HG03025 (cell line): ENCODE results near the gene GRK4.
"Not testable (repeated sequence)": the region's sequence is repeated elsewhere in the genome, so short reads cannot be mapped to it uniquely, and the experiment has no call there.

Source experiments
- ATAC-seq: cut with Tn5 transposase; IDR thresholded peaks from one replicate; pipeline ENCODE4 v1.9.1; 2021; ENCODE audit warnings: mild to moderate bottlenecking, moderate library complexity; ENCODE audit not compliant: unreplicated experiment, low FRiP score

GRK4 gene

DNA sequence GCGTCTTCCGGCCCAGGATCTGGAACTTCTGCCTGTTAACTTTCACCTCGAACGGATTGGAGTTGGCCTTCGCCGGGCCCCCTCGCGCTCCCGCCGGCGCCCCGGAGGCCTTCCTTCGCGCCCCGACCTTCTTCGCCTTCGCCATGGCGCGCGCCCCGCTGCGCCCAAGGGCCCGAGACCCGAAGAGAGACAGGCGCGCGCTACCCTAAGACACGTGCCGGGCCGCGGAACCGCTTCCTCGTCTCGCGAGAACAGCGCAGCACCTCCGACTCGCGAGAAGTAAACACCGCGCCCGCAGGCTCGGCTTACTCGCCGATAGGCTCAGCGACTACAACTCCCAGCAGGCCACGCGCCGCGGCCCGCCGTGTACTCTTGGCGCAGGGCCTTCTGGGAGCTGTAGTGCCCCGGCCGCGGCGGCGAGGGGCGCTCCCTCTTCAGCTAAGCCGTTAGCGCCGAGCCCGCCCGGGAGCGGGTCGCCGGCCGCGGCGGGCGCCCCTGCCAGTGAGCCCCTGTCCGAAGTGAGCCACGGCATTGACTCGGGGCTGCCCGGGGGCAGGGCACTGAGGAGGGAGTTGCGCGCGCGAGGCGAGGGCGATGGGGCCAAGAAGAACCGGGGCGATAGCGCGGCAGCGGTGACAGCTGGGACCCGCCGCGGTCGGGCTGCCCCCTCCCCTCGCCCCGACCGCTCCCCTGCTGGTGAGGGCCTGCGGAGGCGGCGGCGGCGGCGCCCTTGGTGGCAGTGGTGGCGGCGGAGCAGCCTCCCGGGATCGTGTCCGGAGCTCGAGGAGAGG is at the start of gene GRK4, which contains the start of gene NOP14:
Gene GRK4 (plus strand): TSS at position 397 of the 791 bp plus-strand sequence. CDS start 500 bp downstream, outside the sequence.
Gene NOP14 (minus strand): TSS at position 232 of the 791 bp plus-strand sequence. CDS start 87 bp downstream, at position 145.
- peak; percentile 81 for ATAC-seq

DNA sequence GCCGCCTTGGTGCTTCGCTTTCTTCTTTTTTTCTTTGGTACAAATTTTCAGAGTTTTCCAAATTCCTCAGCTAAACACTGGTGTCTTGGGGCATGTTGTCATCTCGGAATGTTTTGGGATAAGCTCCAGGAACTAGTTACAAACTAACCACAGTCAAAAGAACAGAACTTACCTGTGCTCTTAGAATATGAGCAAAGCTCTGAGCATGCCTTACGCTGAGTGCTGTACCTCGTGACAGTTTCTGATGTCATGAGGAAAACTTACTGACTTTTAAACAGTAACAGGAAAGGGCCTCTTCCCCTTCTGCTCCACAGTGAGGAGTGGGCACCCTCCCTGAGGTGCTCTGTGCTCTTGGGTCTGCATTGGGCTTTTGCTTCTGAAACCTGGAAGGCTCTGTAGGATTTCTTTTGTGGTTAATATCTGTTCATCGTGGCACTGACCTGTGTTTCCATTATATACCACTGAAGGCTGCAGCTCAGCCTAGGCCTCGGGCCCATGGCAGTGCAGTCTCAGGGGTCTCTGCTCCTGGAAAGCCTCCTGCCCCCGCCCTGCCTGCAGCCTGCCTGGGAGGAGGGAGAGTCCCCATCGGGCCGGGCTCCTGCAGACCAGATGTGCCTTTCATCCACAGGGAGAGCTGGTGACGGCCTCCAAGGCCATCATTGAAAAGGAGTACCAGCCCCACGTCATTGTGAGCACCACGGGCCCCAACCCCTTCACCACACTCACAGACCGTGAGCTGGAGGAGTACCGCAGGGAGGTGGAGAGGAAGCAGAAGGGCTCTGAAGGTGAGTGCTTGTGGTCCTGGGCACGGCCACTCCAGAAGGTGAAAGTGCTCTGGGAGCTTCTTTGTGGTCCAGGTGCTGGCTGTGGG is 48.9 kb upstream of the GRK4 start:
- ATAC-seq: no peak

DNA sequence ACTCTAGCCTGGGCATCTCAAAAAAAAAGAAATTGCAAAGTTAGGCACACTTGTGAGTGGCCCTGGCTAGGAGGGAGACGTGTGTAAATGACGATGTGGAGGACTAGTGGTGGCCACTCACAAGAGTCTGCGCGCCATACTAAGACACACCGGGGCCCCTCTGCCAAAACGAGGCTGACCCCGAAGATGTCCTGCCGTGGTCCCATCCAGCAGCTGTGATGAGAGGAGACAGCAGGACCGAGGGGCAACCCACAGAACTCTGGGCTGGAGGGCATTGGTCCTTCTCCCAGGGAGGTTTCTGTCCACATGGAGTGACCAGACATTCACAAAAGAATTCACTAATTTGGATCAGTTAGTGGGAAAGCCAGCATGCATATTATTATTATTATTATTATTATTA is 47.6 kb upstream of the GRK4 start:
- ATAC-seq: no peak

DNA sequence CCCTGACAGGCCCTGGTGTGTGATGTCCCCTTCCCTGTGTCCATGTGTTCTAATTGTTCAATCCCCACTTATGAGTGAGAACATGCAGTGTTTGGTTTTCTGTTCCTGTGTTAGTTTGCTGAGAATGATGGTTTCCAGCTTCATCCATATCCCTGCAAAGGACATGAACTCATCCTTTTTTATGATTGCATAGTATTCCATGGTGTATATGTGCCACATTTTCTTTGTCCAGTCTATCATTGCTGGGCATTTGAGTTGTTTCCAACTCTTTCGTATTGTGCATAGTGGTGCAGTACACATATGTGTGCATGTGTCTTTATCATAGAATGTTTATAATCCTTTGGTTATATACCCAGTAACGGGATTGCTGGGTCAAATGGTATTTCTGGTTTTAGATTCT is 46.7 kb upstream of the GRK4 start:
- ATAC-seq: not testable (repeated sequence)

DNA sequence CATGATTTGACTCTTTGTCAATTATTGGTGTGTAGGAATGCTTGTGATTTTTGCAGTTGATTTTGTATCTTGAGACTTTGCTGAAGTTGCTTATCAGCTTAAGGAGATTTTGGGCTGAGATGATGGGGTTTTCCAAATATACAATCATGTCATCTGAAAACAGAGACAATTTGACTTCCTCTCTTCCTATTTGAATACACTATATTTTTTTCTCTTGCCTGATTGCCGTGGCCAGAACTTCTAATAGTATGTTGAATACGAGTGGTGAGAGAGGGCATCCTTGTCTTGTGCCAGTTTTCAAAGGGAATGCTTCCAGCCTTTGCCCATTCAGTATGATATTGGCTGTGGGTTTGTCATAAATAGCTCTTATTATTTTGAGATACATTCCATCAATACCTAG is 45.1 kb upstream of the GRK4 start:
- not testable (repeated sequence) for ATAC-seq

DNA sequence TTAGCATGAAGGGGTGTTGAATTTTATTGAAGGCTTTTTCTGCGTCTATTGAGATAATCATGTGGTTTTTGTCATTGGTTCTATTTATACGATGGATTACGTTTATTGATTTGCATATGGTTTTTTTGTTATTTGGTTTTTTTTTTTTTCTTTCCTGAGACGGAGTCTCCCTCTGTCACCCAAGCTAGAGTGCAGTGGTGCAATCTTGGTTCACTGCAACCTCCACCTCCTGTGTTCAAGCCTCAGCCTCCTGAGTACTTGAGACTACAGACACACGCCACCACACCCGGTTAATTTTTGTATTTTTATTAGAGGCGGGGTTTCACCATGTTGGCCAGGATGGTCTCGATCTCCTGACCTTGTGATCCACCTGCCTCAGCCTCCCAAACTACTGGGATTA is 44.7 kb upstream of the GRK4 start:
- ATAC-seq: not testable (repeated sequence)

DNA sequence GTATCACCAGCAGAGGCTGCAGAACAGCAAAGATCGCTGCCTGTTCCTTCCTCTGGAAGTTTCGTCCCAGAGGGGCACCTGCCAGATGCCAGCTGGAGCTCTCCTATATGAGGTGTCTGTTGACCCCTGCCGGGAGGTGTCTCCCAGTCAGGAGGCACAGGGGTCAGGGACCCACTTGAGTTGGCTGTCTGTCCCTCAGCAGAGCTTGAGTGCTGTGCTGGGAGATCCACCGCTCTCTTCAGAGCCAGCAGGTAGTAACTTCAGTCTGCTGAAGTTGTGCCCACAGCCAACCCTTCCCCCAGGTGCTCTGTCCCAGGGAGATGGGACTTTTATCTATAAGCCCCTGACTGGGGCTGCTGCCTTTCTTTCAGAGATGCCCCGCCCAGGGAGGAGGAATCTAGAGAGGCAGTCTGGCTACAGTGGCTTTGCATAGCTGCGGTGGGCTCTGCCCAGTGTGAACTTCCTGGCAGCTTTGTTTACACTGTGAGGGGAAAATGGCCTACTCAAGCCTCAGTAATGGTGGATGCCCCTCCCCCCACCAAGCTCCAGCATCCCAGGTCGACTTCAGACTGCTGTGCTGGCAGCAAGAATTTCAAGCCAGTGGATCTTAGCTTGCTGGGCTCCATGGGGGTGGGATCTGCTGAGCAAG is 40.8 kb upstream of the GRK4 start:
- ATAC-seq: not testable (repeated sequence)

DNA sequence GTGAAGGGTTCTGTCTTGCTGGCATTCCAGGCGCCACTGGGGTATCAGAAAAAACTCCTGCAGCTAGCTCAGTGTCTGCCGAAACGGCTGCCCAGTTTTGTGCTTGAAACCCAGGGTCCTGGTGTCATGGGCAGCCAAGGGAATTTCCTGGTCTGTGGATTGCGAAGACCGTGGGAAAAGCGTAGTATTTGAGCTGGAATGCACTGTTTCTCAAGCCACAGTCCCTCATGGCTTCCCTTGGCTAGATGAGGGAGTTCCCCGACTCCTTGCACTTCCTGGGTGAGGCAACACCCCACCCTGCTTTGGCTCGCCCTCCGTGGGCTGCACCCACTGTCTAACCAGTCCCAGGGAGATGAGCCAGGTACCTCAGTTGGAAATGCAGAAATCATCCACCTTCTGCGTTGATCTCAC is 40.2 kb upstream of the GRK4 start:
- ATAC-seq: no peak

DNA sequence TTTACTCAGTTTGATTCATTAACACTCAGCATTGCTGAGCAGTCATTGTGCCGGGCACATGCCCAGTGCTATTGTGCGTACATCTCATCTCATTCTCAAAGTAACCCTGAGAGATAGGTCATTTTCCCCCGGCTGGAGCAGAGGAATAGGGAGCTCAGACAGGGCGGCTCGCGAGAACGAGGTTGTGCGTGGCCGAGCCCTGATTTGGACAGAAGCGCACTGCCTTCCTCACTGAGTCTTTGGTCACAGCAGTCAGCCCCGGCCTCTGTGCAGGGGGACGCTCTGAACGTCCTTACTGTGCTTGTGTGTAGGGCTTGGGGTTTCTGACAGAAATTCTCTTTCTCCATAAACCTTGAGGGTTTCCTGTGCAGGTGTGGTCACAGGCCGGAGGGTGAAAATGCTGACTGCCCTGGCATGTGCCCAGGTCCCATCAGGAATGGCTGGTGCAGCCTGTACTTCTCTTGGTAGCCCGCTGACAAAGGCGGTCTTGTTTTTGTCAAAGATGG is 39.6 kb upstream of the GRK4 start:
- ATAC-seq: no peak

DNA sequence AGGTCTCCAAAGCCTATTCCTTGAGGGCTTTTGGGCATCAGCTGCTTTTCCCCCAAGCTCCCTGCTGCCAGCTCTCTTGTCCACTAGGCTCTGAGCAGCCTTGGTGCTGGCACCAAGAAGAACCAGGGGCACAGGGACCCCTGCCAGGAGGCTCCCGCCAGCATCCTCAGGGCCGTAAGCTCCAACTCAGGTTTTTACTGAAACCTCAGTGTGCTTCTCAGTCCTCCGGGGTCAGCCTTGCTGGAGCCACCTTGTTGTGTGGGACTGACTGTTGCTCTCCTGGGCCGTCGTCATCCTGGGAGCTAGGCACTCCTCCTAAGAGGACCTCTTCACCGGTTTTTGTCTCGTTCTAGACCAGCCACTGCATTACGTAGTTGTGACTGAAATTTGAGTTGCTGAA is 39.1 kb upstream of the GRK4 start:
- no peak for ATAC-seq

DNA sequence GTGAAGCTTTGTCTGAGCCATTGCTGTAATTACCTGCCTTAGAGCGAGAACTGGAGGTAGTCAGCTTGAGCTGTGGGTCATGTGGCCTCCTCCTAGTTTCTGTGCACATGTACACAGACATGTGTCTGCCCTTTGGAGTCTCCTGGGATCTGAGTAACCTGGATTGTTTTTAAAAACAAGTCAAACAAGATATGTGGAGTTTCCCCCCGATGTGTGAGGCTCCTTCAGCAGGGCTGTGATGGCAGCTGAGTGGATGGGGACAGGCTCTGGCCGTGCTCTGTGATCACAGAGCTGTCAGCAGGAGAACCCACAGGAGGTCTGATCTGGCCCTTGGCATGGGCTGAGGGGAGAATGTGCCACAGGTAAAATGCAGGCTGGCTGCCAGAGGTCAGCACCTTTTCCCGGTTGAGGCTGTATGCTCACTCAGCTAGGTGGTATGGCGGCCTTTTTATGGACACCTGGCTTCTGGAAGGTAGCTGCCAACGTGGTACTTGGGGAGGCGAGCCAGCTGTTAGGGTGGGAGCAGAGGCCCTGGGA is 38.5 kb upstream of the GRK4 start:
- ATAC-seq: no peak

DNA sequence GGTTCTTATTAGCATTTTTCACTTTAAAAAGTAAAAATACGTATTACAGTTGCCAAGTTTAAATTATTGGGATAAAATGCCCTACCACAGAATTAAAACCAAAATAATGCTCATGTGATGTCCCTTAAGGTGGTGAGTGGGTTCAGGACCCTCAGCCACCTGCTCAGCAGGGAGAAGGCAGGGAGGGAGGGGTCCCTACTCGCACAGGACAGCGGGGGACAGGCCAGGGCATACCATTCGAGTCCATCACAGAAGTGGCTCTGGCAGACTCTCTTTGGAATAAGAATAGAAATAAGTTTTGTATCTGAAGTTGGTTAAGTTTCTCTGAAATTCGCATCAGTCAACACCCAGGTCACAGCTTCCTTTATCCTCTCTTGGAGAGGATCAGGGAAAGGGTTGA is 37.9 kb upstream of the GRK4 start:
- no peak for ATAC-seq

DNA sequence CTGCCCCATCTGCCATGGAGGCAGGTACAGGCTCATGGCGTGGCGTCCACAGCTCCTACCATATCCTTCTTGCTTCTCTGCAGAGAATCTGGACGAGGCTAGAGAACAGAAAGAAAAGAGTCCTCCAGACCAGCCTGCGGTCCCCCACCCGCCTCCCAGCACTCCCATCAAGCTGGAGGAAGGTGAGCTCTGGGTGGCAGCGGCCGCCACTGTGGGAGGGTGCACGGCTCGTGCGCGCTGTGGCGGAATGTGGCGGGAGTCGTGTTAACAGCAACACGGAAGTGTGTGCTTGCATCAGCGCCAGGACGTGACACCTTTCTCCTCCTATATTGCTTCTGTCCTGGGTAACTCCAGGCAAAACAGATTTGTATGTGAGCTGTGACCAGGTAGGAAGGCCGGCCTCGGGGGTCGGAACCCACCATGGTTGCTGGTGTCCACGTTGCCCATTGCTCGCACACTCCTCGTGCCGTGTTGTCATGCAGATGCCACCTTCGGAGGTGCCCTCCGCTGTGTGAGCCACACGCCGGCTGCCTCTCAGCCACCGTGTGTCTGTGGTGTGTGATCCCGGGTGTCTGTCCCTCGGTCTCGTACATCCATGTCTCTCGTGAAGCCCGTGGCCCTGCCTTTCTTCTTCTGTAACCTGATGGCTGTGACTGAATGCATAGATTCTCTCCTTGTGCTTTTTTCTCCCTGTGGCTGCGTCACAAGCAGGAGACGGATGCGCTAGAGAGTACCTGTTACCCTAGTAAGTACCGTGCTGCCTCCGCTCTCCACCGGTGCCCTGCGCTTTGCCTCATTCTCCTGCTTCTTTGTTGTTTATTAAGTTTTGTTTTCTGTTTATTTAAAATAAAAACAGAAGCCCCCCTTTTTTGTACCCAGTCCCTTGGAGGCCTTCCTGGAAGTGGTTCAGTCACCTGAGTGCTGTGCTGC is 37.2 kb upstream of the GRK4 start:
- no peak for ATAC-seq

DNA sequence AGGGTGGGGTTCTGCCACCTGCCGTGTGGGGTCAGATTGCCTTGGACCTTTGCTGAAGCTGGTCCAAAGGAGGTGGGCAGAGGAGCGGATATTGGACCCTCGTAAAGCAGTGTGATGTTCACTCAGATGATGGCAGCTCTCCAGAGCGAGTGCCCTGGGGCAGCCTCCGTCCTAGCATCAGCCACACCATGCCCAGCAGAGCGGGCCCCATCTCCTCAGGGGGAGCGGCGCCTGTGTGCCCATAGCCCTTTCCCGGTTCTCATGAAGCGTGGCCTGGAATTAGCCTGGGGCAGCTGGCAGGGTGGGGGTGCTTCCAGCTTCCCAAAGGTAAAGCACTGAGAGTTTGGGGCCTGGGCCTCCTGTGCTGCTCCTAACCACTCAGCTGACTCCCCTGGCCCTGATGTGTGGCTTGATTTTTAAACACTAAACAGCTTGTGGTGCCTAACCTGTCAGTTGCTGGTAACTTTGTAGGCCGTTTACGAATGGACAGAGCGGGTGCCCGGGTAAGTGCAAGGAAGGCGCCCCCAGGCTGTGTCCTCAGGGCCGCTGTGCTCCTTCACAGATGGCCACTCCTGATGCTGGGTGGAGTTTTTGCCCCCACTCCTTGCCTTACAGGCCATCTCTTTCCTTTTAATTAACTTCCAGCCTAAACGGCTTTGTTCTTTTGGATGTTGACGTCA is 36.2 kb upstream of the GRK4 start:
- ATAC-seq: no peak

DNA sequence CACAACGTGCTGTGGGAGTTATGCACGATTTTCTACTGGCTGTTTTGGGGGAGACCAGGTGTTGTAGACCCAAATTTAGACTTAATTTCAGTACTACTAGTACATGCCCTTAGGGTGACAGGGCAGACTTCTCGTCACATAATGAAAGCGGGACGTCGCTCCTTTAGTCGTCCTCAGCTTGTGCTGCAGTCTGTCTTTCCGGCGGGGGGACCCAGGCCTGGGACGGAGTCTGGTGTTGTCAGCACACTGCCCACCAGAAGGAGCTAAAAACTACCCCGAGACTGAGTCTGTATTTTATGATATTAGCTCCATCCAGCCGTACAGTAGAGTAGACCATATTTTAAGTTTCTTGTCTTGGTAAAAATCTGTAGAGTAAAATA is 35.7 kb upstream of the GRK4 start:
- ATAC-seq: no peak

DNA sequence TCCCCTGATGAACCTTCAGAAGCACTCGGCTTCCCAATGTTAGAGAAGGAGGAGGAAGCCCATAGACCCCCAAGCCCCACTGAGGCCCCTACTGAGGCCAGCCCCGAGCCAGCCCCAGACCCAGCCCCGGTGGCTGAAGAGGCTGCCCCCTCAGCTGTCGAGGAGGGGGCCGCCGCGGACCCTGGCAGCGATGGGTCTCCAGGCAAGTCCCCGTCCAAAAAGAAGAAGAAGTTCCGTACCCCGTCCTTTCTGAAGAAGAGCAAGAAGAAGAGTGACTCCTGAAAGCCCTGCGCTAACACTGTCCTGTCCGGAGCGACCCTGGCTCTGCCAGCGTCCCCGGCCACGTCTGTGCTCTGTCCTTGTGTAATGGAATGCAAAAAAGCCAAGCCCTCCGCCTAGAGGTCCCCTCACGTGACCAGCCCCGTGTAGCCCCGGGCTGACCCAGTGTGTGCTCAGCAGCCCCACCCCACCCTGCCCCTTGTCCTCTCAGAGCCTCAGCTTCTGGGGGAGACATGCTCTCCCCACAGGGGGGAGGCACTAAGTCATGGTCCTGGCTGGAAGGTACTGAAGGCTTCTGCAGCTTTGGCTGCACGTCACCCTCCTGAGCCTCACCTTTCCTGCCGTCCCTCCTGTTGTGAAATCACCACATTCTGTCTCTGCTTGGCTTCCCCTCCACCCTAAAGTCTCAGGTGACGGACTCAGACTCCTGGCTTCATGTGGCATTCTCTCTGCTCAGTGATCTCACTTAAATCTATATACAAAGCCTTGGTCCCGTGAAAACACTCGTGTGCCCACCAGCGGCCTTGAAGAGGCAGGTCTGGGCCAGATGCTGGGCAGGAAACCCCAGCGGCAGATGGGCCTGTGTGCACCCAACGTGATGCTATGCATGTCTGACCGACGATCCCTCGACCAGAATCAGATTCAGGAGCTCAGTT is 34.9 kb upstream of the GRK4 start:
- ATAC-seq: no peak

DNA sequence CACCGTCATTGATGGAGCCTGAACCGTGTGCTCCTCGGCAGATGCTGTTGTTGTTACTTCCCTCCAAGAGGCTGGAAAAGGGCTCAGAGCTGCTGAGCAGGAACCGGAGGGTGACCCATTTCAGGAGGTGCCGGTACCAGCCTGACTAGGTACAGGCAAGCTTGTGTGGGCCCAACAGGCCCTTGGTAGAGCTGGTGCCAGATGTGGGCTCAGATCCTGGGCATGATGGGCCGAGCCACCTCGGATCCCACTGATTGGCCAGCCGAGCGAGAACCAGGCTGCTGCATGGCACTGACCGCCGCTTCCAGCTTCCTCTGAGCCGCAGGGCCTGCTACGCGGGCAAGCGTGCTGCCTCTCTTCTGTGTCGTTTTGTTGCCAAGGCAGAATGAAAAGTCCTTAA is 33.9 kb upstream of the GRK4 start:
- ATAC-seq: no peak
